GM12878 (cell line): Measurements from ENCODE around the gene DAB2IP.
"Not testable (repeated sequence)": the region's sequence is repeated elsewhere in the genome, so short reads cannot be mapped to it uniquely, and the experiment has no call there.

ENCODE experiments used
- ATF2 ChIP-seq: IDR thresholded peaks from 2 replicates; pipeline ENCODE4 v1.6.1; 2012; ENCODE audit warnings: low read length, inconsistent platforms
- EZH2 ChIP-seq: IDR thresholded peaks from 2 replicates; pipeline ENCODE4 v1.6.1; 2012; ENCODE audit warnings: low read depth, mild to moderate bottlenecking, control low read depth, inconsistent platforms, low read length, borderline replicate concordance; ENCODE audit not compliant: control insufficient read depth
- HDAC6 ChIP-seq: fragments of 200-600 bp; sonication (generic); IDR thresholded peaks from one replicate; pipeline ENCODE4 v1.8.0; 2017; ENCODE audit warnings: antibody characterized with exemption; ENCODE audit not compliant: unreplicated experiment
- SRF ChIP-seq, 2 experiments: IDR thresholded peaks; 2 replicates each; pipeline ENCODE4 v1.6.1; 2011; ENCODE audit warnings: low read depth in 2 of 2, low read length in 2 of 2, mild to moderate bottlenecking in 1 of 2, moderate library complexity in 1 of 2
- TF ChIP-seq, protein P1 (sequence below), 3 experiments: IDR thresholded peaks in 2 of 3; conservative IDR thresholded peaks in 1 of 3; 2 replicates each; pipeline ENCODE4 v1.5.1; 2011; ENCODE audit warnings: low read depth in 3 of 3, low read length in 3 of 3, mild to moderate bottlenecking in 3 of 3, control low read depth in 2 of 3, moderate library complexity in 2 of 3, inconsistent platforms in 1 of 3, mixed read lengths in 1 of 3; ENCODE audit not compliant: control insufficient read depth in 2 of 3, insufficient read depth in 1 of 3; ENCODE audit errors: extremely low read depth in 1 of 3

GRCh38 chr9:121792476-121792875 is 141.0 kb downstream of the DAB2IP start:
- TF ChIP-seq, protein P1, sequence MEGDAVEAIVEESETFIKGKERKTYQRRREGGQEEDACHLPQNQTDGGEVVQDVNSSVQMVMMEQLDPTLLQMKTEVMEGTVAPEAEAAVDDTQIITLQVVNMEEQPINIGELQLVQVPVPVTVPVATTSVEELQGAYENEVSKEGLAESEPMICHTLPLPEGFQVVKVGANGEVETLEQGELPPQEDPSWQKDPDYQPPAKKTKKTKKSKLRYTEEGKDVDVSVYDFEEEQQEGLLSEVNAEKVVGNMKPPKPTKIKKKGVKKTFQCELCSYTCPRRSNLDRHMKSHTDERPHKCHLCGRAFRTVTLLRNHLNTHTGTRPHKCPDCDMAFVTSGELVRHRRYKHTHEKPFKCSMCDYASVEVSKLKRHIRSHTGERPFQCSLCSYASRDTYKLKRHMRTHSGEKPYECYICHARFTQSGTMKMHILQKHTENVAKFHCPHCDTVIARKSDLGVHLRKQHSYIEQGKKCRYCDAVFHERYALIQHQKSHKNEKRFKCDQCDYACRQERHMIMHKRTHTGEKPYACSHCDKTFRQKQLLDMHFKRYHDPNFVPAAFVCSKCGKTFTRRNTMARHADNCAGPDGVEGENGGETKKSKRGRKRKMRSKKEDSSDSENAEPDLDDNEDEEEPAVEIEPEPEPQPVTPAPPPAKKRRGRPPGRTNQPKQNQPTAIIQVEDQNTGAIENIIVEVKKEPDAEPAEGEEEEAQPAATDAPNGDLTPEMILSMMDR (IDR thresholded peaks at IDR 0.05 in 2 of 3, conservative IDR thresholded peaks at IDR 0.05 in 1 of 3; ENCODE audit: control insufficient read depth in 2 of 3, extremely low read depth in 1 of 3, insufficient read depth in 1 of 3, low read depth in 3 of 3, low read length in 3 of 3) = not testable (repeated sequence)
- not testable (repeated sequence) for TF ChIP-seq ATF2; HDAC6; EZH2; SRF (IDR thresholded peaks at IDR 0.05; ENCODE audit: low read depth in 2 of 2, low read length in 2 of 2)
